GM12878 (cell line): ENCODE results near the gene PRKG1. TPM values are rescaled to one million over a fixed set of nuclear protein-coding genes. Genes with fewer than 3 reads are reported as not detected.

ENCODE experiments used
- ATAC-seq: fragments of 200-7000 bp; cut with Tn5 transposase; 3 replicates; pipeline ENCODE4 v1.9.1; 2020; ENCODE audit warnings: mild to moderate bottlenecking, moderate library complexity
- BruUV-seq: library from RNA; stranded (reverse); fragments of 400-500 nt; replicated peaks from 2 replicates; lab custom pipeline; 2021; lab: Mats Ljungman, UMichigan
- CTCF ChIA-PET: fragments of 300-600 bp; sonication (Branson Sonifier 250); formaldehyde crosslinking; extraction: SDS; loops from one replicate; lab custom pipeline; 2021; ENCODE audit warnings: inconsistent platforms; lab: Yijun Ruan, JAX
- POLR2A ChIA-PET: fragments of 350-600 bp; formaldehyde crosslinking; extraction: SDS; loops from one replicate; lab custom pipeline; 2021; ENCODE audit warnings: inconsistent platforms; lab: Charles Lee
- RAD21 ChIA-PET: fragments of 300-600 bp; sonication (Branson Sonifier 250); formaldehyde crosslinking; loops from one replicate; lab custom pipeline; 2023; ENCODE audit warnings: antibody characterized with exemption; ENCODE audit not compliant: unreplicated experiment; lab: Charles Lee
- SMC1A ChIA-PET: fragments of 300-600 bp; sonication (Branson Sonifier 250); formaldehyde crosslinking; loops from one replicate; lab custom pipeline; 2023; ENCODE audit not compliant: unreplicated experiment, uncharacterized antibody; lab: Charles Lee
- DNase-seq: peaks from one replicate; pipeline ENCODE4 v3.0.0-alpha.2; 2011; ENCODE audit warnings: low read depth, low spot score
- FAIRE-seq: peaks from 3 replicates; lab custom pipeline; 2011; peaks lifted over from hg19 to GRCh38; lab: Jason Lieb, UNC
- H2AFZ ChIP-seq: 2 replicates; pipeline ENCODE4 v1.6.0; 2011; ENCODE audit warnings: low read depth, low read length, control low read depth; ENCODE audit not compliant: control insufficient read depth
- H3K27ac ChIP-seq: 2 replicates; pipeline ENCODE4 v1.5.1; 2011; ENCODE audit warnings: control low read depth; ENCODE audit not compliant: control insufficient read depth, insufficient read depth
- H3K27me3 ChIP-seq, 2 experiments: replicated peaks in 1 of 2; 2 replicates each; pipeline versions ENCODE4 v1.6.0 to v1.6.1; 2011; ENCODE audit warnings: low read length in 1 of 2; ENCODE audit not compliant: control insufficient read depth in 2 of 2, insufficient read depth in 2 of 2
- H3K36me3 ChIP-seq, 2 experiments: 2 replicates each; pipeline ENCODE4 v1.5.1; 2011; ENCODE audit warnings: low read length in 1 of 2; ENCODE audit not compliant: control insufficient read depth in 2 of 2, insufficient read depth in 2 of 2
- H3K4me1 ChIP-seq: 2 replicates; pipeline ENCODE4 v1.6.1; 2011; ENCODE audit warnings: mild to moderate bottlenecking, low read length, moderate library complexity, mixed read lengths; ENCODE audit not compliant: control insufficient read depth, insufficient read depth
- H3K4me2 ChIP-seq: 2 replicates; pipeline ENCODE4 v1.6.0; 2011; ENCODE audit warnings: control low read depth; ENCODE audit not compliant: control insufficient read depth, insufficient read depth
- H3K4me3 ChIP-seq: fragments of 200-600 bp; sonication (generic); 2 replicates; pipeline ENCODE4 v1.5.1; 2016
- H3K79me2 ChIP-seq: 2 replicates; pipeline ENCODE4 v1.6.0; 2011; ENCODE audit warnings: low read length; ENCODE audit not compliant: control insufficient read depth, insufficient read depth
- H3K9ac ChIP-seq: 2 replicates; pipeline ENCODE4 v1.8.0; 2011; ENCODE audit warnings: low read length, control low read depth, mixed read lengths; ENCODE audit not compliant: control insufficient read depth, insufficient read depth
- H3K9me3 ChIP-seq: replicated peaks from 3 replicates; pipeline ENCODE4 v1.5.1; 2011; ENCODE audit warnings: mild to moderate bottlenecking, low read length; ENCODE audit not compliant: control insufficient read depth, insufficient read depth
- H4K20me1 ChIP-seq: 2 replicates; pipeline ENCODE4 v1.6.0; 2011; ENCODE audit not compliant: control insufficient read depth, insufficient read depth
- EZH2 ChIP-seq: IDR thresholded peaks from 2 replicates; pipeline ENCODE4 v1.6.1; 2012; ENCODE audit warnings: low read depth, mild to moderate bottlenecking, control low read depth, inconsistent platforms, low read length, borderline replicate concordance; ENCODE audit not compliant: control insufficient read depth
- JUND ChIP-seq: IDR thresholded peaks from 2 replicates; pipeline ENCODE4 v1.6.1; 2012; ENCODE audit warnings: low read depth, mild to moderate bottlenecking, low read length, improper control_type of control experiment, moderate library complexity
- MEF2B ChIP-seq: fragments of 450-650 bp; IDR thresholded peaks from 2 replicates; pipeline ENCODE4 v1.6.1; 2018; ENCODE audit warnings: mild to moderate bottlenecking, moderate library complexity; ENCODE audit not compliant: partially characterized antibody, poor library complexity, severe bottlenecking
- NR2F1 ChIP-seq: fragments of 450-650 bp; conservative IDR thresholded peaks from 2 replicates; pipeline ENCODE4 v1.6.1; 2017; ENCODE audit warnings: mild to moderate bottlenecking
- SMAD1 ChIP-seq: fragments of 450-650 bp; IDR thresholded peaks from 2 replicates; pipeline ENCODE4 v1.6.1; 2018; ENCODE audit warnings: mild to moderate bottlenecking, low read depth; ENCODE audit not compliant: partially characterized antibody
- ZNF384 ChIP-seq: IDR thresholded peaks from 2 replicates; pipeline ENCODE4 v1.6.1; 2012; ENCODE audit warnings: low read depth, mild to moderate bottlenecking, low read length, improper control_type of control experiment, borderline replicate concordance
- WGBS: methylation state at CpG from one replicate; pipeline ENCODE4 v1.1.6; 2016; ENCODE audit warnings: low lambda C conversion rate; ENCODE audit not compliant: insufficient replicate concordance, insufficient coverage; ENCODE audit errors: missing lambda C conversion rate; 5-methylcytosine and 5-hydroxymethylcytosine counted together
- in situ Hi-C: fragments of 300-500 bp; cut with MboI; formaldehyde crosslinking; loops from 9 replicates; pipeline ENCODE4 v1.14.3; 2018; ENCODE audit warnings: mixed read lengths
- intact Hi-C: fragments of 100-400 bp; cut with micrococcal nuclease; formaldehyde crosslinking; loops from one replicate; pipeline ENCODE4 v1.14.2; 2022; ENCODE audit not compliant: unreplicated experiment
- polyA plus RNA-seq, 11 experiments: library from polyadenylated mRNA; depleted of rRNA in 4 of 11; unstranded in 6 of 11; stranded (reverse) in 5 of 11; fragments of >200 nt; fragmentation: Nextera tagmentation in 4 of 11; fragmentation: Illumina TruSeq in 1 of 11; extraction: Ambion mirVana in 4 of 11; extraction: Trizol in 1 of 11; gene quantifications; 1 replicate in 1 of 11; 2 replicates in 10 of 11; pipeline versions ENCODE4 v1.2.1 to v1.2.3, GENCODE V29; 2011 to 2016; ENCODE audit warnings: inconsistent platforms in 2 of 11, missing spikeins in 2 of 11, low read depth in 1 of 11
- total RNA-seq, 4 experiments: library from RNA; depleted of rRNA in 3 of 4; stranded (reverse); fragments of >200 nt in 3 of 4; fragmentation: Illumina TruSeq in 1 of 4; extraction: Trizol in 1 of 4; gene quantifications; 2 replicates each; pipeline versions ENCODE4 v1.2.1 to v1.2.3, GENCODE V29; 2013 to 2021
- TF ChIP-seq, protein P1 (sequence below): fragments of 450-650 bp; formaldehyde crosslinking; IDR thresholded peaks from 2 replicates; pipeline ENCODE4 v1.4.0; 2020; ENCODE audit warnings: mild to moderate bottlenecking, moderate library complexity
- TF ChIP-seq, protein P2 (sequence below): fragments of 150-350 bp; IDR thresholded peaks from 2 replicates; pipeline ENCODE4 v1.6.1; 2014; ENCODE audit warnings: mild to moderate bottlenecking, low read depth, low read length
- TF ChIP-seq, protein P3 (sequence below): IDR thresholded peaks from 2 replicates; pipeline ENCODE4 v1.6.1; 2012; ENCODE audit warnings: mild to moderate bottlenecking, low read depth, low read length
- TF ChIP-seq, protein P4 (sequence below): fragments of 450-650 bp; conservative IDR thresholded peaks from 2 replicates; pipeline ENCODE4 v1.6.1; 2017; ENCODE audit warnings: mild to moderate bottlenecking, moderate library complexity

The PRKG1 gene
- total and polyA plus RNA-seq, 10 of the 15 experiments (the other 5 are each of a cell fraction or from before 2014, with no cell fraction given): 0.04 to 0.05 TPM; not detected in 8

- H3K4me1 ChIP-seq: no peaks in the 10 kb centered on the region
- ChIA-PET SMC1A (no interaction called here), RAD21 (no interaction called here), POLR2A (no interaction called here), CTCF (no interaction called here)
- H3K9me3 ChIP-seq: no peaks in the 10 kb centered on the region
- BruUV-seq: no TSS peak
- WGBS: 36% methylated on average over 4 of the region's 6 CpGs
- in situ Hi-C loops: no loop called here
- H3K4me2 ChIP-seq: no peak overlapping the region
- no peak overlapping the region for H3K9ac ChIP-seq
- no peak overlapping the region for H3K27ac ChIP-seq
- TF ChIP-seq SMAD1 (no peak), MEF2B (no peak), EZH2 (no peak), JUND (no peak), NR2F1 (no peak), ZNF384 (no peak)
- TF ChIP-seq, protein P1, sequence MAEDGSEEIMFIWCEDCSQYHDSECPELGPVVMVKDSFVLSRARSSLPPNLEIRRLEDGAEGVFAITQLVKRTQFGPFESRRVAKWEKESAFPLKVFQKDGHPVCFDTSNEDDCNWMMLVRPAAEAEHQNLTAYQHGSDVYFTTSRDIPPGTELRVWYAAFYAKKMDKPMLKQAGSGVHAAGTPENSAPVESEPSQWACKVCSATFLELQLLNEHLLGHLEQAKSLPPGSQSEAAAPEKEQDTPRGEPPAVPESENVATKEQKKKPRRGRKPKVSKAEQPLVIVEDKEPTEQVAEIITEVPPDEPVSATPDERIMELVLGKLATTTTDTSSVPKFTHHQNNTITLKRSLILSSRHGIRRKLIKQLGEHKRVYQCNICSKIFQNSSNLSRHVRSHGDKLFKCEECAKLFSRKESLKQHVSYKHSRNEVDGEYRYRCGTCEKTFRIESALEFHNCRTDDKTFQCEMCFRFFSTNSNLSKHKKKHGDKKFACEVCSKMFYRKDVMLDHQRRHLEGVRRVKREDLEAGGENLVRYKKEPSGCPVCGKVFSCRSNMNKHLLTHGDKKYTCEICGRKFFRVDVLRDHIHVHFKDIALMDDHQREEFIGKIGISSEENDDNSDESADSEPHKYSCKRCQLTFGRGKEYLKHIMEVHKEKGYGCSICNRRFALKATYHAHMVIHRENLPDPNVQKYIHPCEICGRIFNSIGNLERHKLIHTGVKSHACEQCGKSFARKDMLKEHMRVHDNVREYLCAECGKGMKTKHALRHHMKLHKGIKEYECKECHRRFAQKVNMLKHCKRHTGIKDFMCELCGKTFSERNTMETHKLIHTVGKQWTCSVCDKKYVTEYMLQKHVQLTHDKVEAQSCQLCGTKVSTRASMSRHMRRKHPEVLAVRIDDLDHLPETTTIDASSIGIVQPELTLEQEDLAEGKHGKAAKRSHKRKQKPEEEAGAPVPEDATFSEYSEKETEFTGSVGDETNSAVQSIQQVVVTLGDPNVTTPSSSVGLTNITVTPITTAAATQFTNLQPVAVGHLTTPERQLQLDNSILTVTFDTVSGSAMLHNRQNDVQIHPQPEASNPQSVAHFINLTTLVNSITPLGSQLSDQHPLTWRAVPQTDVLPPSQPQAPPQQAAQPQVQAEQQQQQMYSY: no peak
- TF ChIP-seq, protein P2, sequence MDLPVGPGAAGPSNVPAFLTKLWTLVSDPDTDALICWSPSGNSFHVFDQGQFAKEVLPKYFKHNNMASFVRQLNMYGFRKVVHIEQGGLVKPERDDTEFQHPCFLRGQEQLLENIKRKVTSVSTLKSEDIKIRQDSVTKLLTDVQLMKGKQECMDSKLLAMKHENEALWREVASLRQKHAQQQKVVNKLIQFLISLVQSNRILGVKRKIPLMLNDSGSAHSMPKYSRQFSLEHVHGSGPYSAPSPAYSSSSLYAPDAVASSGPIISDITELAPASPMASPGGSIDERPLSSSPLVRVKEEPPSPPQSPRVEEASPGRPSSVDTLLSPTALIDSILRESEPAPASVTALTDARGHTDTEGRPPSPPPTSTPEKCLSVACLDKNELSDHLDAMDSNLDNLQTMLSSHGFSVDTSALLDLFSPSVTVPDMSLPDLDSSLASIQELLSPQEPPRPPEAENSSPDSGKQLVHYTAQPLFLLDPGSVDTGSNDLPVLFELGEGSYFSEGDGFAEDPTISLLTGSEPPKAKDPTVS: no peak
- TF ChIP-seq, protein P3, sequence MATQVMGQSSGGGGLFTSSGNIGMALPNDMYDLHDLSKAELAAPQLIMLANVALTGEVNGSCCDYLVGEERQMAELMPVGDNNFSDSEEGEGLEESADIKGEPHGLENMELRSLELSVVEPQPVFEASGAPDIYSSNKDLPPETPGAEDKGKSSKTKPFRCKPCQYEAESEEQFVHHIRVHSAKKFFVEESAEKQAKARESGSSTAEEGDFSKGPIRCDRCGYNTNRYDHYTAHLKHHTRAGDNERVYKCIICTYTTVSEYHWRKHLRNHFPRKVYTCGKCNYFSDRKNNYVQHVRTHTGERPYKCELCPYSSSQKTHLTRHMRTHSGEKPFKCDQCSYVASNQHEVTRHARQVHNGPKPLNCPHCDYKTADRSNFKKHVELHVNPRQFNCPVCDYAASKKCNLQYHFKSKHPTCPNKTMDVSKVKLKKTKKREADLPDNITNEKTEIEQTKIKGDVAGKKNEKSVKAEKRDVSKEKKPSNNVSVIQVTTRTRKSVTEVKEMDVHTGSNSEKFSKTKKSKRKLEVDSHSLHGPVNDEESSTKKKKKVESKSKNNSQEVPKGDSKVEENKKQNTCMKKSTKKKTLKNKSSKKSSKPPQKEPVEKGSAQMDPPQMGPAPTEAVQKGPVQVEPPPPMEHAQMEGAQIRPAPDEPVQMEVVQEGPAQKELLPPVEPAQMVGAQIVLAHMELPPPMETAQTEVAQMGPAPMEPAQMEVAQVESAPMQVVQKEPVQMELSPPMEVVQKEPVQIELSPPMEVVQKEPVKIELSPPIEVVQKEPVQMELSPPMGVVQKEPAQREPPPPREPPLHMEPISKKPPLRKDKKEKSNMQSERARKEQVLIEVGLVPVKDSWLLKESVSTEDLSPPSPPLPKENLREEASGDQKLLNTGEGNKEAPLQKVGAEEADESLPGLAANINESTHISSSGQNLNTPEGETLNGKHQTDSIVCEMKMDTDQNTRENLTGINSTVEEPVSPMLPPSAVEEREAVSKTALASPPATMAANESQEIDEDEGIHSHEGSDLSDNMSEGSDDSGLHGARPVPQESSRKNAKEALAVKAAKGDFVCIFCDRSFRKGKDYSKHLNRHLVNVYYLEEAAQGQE: no peak
- TF ChIP-seq, protein P4, sequence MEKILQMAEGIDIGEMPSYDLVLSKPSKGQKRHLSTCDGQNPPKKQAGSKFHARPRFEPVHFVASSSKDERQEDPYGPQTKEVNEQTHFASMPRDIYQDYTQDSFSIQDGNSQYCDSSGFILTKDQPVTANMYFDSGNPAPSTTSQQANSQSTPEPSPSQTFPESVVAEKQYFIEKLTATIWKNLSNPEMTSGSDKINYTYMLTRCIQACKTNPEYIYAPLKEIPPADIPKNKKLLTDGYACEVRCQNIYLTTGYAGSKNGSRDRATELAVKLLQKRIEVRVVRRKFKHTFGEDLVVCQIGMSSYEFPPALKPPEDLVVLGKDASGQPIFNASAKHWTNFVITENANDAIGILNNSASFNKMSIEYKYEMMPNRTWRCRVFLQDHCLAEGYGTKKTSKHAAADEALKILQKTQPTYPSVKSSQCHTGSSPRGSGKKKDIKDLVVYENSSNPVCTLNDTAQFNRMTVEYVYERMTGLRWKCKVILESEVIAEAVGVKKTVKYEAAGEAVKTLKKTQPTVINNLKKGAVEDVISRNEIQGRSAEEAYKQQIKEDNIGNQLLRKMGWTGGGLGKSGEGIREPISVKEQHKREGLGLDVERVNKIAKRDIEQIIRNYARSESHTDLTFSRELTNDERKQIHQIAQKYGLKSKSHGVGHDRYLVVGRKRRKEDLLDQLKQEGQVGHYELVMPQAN: no peak
- intact Hi-C loops: no loop called here
- no peak for FAIRE-seq
- DNase-seq: no peak
- no peaks in the 10 kb centered on the region for H3K79me2 ChIP-seq
- H3K4me3 ChIP-seq: no peak overlapping the region
- H2AFZ ChIP-seq: no peak overlapping the region
- H3K27me3 ChIP-seq: no peaks in the 10 kb centered on the region
- H3K36me3 ChIP-seq: no peaks in the 10 kb centered on the region
- no peaks in the 10 kb centered on the region for H4K20me1 ChIP-seq
- no peak for ATAC-seq
Measured at GRCh38 chr10:51679841-51680240, 605.6 kb downstream of the PRKG1 start.
